OCI-LY7 (cell line): ENCODE measurements around the gene DDX28.

Source experiments
- CTCF ChIP-seq: fragments of 200-600 bp; sonication (generic); conservative IDR thresholded peaks from 2 replicates; pipeline ENCODE4 v1.5.1; 2014; ENCODE audit warnings: mild to moderate bottlenecking, antibody characterized with exemption, low read length, moderate library complexity, mixed read lengths
- EZH2phosphoT487 ChIP-seq: fragments of 200-600 bp; sonication (generic); IDR thresholded peaks from 2 replicates; pipeline ENCODE4 v1.6.1; 2018; ENCODE audit warnings: low read depth, borderline replicate concordance, mild to moderate bottlenecking, mixed run types, antibody characterized with exemption, low read length, moderate library complexity, mixed read lengths

GRCh38 chr16:68028996-68029395 is 6.0 kb upstream of the DDX28 start:
- TF ChIP-seq CTCF (no peak), EZH2phosphoT487 (no peak)
